ENCODE measurements around the gene WNK1.

WNK1 gene

GRCh38 chr12:958588-959123, 206.3 kb downstream of the WNK1 start:
- DNase-seq, result no peak
